ENCODE measurements around the gene NFX1.
"Not testable (repeated sequence)": the region's sequence is repeated elsewhere in the genome, so short reads cannot be mapped to it uniquely, and the experiment has no call there.

The NFX1 gene

DNA sequence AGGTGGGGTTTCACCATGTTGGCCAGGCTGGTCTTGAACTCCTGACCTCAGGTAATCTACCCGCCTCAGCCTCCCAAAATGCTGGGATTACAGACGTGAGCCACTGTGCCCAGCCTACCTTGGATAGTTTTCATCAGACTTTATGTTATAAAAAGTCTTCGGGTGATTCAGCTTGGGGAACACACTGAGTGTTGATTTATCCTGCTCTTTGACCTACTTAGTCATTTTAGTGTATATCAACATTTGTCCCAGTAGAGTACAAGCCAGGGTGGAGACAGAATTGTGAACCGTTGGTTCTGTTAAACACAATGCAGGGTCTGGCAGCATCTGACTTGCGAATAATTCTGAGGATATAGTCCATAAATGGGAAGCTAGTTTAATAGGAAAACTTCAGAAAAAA, 39.7 kb downstream of the NFX1 start:
- Histone ChIP-seq H3F3A (ENCODE audit: low read depth) (no peaks in the 10 kb centered on the region), H3K4me2 (ENCODE audit: low read depth, low read length, poor library complexity, severe bottlenecking) (no peak overlapping the region)

DNA sequence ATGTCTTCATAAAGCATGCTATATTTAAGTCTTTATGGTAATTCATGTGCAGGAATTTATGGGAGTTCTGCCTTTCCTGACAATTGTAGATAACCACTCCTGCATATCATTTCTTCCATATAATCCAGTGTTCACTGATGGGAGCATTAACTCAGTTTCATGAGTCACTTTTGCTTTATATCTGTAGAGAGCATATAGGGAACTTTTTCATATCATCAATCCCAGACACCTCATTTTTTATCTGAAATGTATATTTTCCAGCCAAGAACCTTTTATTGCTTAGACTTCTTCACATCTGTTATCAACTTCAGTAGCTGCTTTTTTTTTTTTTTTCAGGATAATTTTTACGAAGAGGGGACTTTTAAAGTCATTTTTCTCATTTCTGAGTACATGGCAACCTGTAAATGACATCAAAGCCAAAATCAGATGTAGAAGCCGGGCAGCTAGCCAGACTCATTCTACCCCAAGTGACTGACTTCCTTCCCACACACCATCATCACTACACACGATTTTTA, 41.1 kb downstream of the NFX1 start:
- Histone ChIP-seq H3K4me1 (ENCODE audit: insufficient read depth, low read length, poor library complexity, severe bottlenecking) (no peaks in the 10 kb centered on the region), H3K4me3 (ENCODE audit: low read length, poor library complexity, severe bottlenecking) (no peak overlapping the region), H3K27me3 (ENCODE audit: insufficient read depth, low read length, poor library complexity, severe bottlenecking) (no peaks in the 10 kb centered on the region), H3K9ac (ENCODE audit: low read depth, low read length, poor library complexity, severe bottlenecking) (no peak overlapping the region), H3K4me2 (ENCODE audit: low read depth, low read length, poor library complexity, severe bottlenecking) (no peak overlapping the region), H3F3A (ENCODE audit: low read depth) (no peaks in the 10 kb centered on the region), H3K9me2 (replicated peaks; ENCODE audit: low read depth, low read length) (no peaks in the 10 kb centered on the region), H3K36me3 (ENCODE audit: insufficient read depth, low read length) (peaks cover 31% of the 10 kb centered on the region; the same call in 1 of the 2 replicates), H4K20me1 (ENCODE audit: insufficient read depth, low read length, poor library complexity, severe bottlenecking) (no peaks in the 10 kb centered on the region), H3K9me3 (ENCODE audit: insufficient read depth, low read depth, low read length) (no peaks in the 10 kb centered on the region), H2AFZ (ENCODE audit: low read length) (no peak overlapping the region), H3K79me2 (ENCODE audit: insufficient read depth, low read length) (no peaks in the 10 kb centered on the region)
- no peak for TF ChIP-seq EZH2phosphoT487 (IDR thresholded peaks at IDR 0.05; ENCODE audit: borderline replicate concordance)
- TF ChIP-seq, protein P1, sequence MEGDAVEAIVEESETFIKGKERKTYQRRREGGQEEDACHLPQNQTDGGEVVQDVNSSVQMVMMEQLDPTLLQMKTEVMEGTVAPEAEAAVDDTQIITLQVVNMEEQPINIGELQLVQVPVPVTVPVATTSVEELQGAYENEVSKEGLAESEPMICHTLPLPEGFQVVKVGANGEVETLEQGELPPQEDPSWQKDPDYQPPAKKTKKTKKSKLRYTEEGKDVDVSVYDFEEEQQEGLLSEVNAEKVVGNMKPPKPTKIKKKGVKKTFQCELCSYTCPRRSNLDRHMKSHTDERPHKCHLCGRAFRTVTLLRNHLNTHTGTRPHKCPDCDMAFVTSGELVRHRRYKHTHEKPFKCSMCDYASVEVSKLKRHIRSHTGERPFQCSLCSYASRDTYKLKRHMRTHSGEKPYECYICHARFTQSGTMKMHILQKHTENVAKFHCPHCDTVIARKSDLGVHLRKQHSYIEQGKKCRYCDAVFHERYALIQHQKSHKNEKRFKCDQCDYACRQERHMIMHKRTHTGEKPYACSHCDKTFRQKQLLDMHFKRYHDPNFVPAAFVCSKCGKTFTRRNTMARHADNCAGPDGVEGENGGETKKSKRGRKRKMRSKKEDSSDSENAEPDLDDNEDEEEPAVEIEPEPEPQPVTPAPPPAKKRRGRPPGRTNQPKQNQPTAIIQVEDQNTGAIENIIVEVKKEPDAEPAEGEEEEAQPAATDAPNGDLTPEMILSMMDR (conservative IDR thresholded peaks at IDR 0.05; ENCODE audit: low read length): no peak

More for the DNA sequence above, 39.7 kb downstream of the NFX1 start:
- Histone ChIP-seq H3K4me3 (ENCODE audit: low read length, poor library complexity, severe bottlenecking) (no peak overlapping the region), H4K20me1 (ENCODE audit: insufficient read depth, low read length, poor library complexity, severe bottlenecking) (no peaks in the 10 kb centered on the region), H2AFZ (ENCODE audit: low read length) (no peak overlapping the region), H3K4me1 (ENCODE audit: insufficient read depth, low read length, poor library complexity, severe bottlenecking) (no peaks in the 10 kb centered on the region), H3K9me2 (replicated peaks; ENCODE audit: low read depth, low read length) (no peaks in the 10 kb centered on the region), H3K36me3 (ENCODE audit: insufficient read depth, low read length) (peaks cover 31% of the 10 kb centered on the region; the same call in 1 of the 2 replicates), H3K9me3 (ENCODE audit: insufficient read depth, low read depth, low read length) (no peaks in the 10 kb centered on the region), H3K9ac (ENCODE audit: low read depth, low read length, poor library complexity, severe bottlenecking) (no peak overlapping the region), H3K27me3 (ENCODE audit: insufficient read depth, low read length, poor library complexity, severe bottlenecking) (no peaks in the 10 kb centered on the region), H3K79me2 (ENCODE audit: insufficient read depth, low read length) (no peaks in the 10 kb centered on the region)
- no peak for TF ChIP-seq EZH2phosphoT487 (IDR thresholded peaks at IDR 0.05; ENCODE audit: borderline replicate concordance)
- TF ChIP-seq, protein P1 (conservative IDR thresholded peaks at IDR 0.05; ENCODE audit: low read length): no peak

DNA sequence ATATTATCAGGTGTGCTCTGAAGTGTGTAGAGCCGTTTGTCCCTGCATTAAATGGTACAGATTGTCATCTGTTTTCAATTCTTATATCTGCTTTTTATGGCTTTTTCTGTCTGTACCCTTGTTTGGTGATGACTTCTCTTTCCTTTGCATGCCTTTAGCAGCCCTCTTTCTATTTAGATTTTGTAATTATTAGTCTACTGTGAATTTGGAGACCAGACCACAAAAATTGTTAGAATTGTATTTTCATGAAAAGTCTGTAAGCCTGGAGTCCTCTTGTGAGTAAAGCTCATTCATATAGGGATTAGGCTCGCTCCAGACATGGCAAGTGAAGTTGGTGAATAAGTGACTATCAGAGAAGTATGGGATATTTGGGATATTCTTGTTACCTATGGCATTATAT, 41.7 kb downstream of the NFX1 start:
- Histone ChIP-seq H3K4me1 (ENCODE audit: insufficient read depth, low read length, poor library complexity, severe bottlenecking) (no peaks in the 10 kb centered on the region), H3K9ac (ENCODE audit: low read depth, low read length, poor library complexity, severe bottlenecking) (no peak overlapping the region), H3F3A (ENCODE audit: low read depth) (no peaks in the 10 kb centered on the region), H3K4me2 (ENCODE audit: low read depth, low read length, poor library complexity, severe bottlenecking) (no peak overlapping the region), H2AFZ (ENCODE audit: low read length) (no peak overlapping the region), H3K9me3 (ENCODE audit: insufficient read depth, low read depth, low read length) (no peaks in the 10 kb centered on the region), H3K36me3 (ENCODE audit: insufficient read depth, low read length) (peaks cover 33% of the 10 kb centered on the region; the same call in 1 of the 2 replicates), H3K4me3 (ENCODE audit: low read length, poor library complexity, severe bottlenecking) (no peak overlapping the region), H3K27me3 (ENCODE audit: insufficient read depth, low read length, poor library complexity, severe bottlenecking) (no peaks in the 10 kb centered on the region), H4K20me1 (ENCODE audit: insufficient read depth, low read length, poor library complexity, severe bottlenecking) (no peaks in the 10 kb centered on the region), H3K79me2 (ENCODE audit: insufficient read depth, low read length) (no peaks in the 10 kb centered on the region), H3K9me2 (replicated peaks; ENCODE audit: low read depth, low read length) (no peaks in the 10 kb centered on the region)
- TF ChIP-seq, protein P1 (conservative IDR thresholded peaks at IDR 0.05; ENCODE audit: low read length): no peak
- no peak for TF ChIP-seq EZH2phosphoT487 (IDR thresholded peaks at IDR 0.05; ENCODE audit: borderline replicate concordance)

DNA sequence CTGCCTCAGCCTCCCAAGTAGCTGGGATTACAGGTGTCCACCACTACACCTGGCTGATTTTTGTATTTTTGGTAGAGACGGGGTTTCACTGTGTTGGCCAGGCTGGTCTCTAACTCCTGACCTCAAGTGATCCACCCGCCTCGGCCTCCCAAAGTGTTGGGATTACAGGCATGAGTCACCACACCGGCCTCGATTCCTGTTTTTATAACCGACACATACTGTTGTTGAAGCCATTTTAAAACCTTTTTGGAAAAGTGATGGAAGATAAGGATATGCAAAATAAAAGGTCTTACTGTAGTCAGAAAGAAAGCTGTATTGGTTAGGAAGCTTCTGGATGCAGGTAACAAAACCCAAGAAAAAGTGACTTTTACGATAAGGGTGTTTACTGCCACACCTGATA, 42.6 kb downstream of the NFX1 start:
- H3K4me2 ChIP-seq (ENCODE audit: low read depth, low read length, poor library complexity, severe bottlenecking); H3K4me1 ChIP-seq (ENCODE audit: insufficient read depth, low read length, poor library complexity, severe bottlenecking); H3K9me3 ChIP-seq (ENCODE audit: insufficient read depth, low read depth, low read length); H3K27me3 ChIP-seq (ENCODE audit: insufficient read depth, low read length, poor library complexity, severe bottlenecking); H3K4me3 ChIP-seq (ENCODE audit: low read length, poor library complexity, severe bottlenecking); H3K79me2 ChIP-seq (ENCODE audit: insufficient read depth, low read length); H4K20me1 ChIP-seq (ENCODE audit: insufficient read depth, low read length, poor library complexity, severe bottlenecking); H3F3A ChIP-seq (ENCODE audit: low read depth); H2AFZ ChIP-seq (ENCODE audit: low read length); H3K9ac ChIP-seq (ENCODE audit: low read depth, low read length, poor library complexity, severe bottlenecking); H3K9me2 ChIP-seq (replicated peaks; ENCODE audit: low read depth, low read length): not testable (repeated sequence)
- peaks cover 38% of the 10 kb centered on the region; the same call in 1 of the 2 replicates for H3K36me3 ChIP-seq (ENCODE audit: insufficient read depth, low read length)
